GM10266 (cell line): ENCODE data around the gene BIRC7.

Experiments used
- DNase-seq: peaks from one replicate; pipeline ENCODE4 v3.0.0; 2012; ENCODE audit errors: extremely low spot score
- TF ChIP-seq, protein P1 (sequence below): IDR thresholded peaks from 2 replicates; pipeline ENCODE4 v1.5.1; 2012; ENCODE audit warnings: mild to moderate bottlenecking, low read depth; ENCODE audit not compliant: control insufficient read depth, insufficient read depth; ENCODE audit errors: missing control alignments

The BIRC7 gene

DNA sequence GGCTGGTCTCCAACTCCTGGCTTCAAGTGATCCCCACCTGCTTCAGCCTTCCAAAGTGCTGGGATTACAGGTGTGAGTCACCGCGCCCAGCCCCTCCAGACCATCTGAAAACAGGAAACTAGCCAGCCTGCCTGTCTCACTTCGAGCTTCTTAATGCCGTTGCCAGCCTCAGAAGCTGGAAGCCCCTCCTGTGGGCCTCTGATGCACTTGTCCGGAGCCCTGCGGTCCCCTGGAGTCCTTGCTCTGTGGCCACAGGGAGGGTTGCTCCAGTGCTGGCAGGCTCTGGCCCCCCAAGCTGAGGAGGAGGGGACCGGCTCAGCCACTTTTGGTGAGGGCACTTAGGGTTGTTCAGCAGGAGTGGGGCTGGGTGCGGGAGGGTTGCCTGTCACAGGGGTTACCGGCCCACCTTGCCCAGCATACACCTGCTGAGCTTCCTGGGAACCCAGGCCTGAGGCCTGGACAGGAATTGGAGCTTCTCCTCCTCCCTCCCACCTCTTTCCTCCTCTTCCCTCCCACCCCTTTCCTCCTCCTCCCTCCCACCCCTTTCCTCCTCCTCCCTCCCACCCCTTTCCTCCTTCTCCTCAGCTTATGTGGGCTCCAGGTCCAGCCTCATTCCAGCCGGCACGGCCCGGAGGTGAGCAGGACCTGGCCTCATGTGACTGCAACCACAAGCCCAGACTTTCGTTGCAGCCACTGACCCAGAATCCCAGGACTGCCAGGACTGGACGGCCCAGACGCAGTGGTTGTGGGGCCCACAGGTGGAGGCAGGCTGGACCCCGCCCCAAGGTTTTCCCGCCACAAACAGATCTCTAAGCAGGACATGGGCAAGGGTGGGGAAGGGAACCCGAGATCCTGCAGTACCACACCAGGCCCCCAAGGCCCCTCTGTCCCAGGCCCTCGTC, 9.4 kb upstream of the BIRC7 start:
- TF ChIP-seq, protein P1, sequence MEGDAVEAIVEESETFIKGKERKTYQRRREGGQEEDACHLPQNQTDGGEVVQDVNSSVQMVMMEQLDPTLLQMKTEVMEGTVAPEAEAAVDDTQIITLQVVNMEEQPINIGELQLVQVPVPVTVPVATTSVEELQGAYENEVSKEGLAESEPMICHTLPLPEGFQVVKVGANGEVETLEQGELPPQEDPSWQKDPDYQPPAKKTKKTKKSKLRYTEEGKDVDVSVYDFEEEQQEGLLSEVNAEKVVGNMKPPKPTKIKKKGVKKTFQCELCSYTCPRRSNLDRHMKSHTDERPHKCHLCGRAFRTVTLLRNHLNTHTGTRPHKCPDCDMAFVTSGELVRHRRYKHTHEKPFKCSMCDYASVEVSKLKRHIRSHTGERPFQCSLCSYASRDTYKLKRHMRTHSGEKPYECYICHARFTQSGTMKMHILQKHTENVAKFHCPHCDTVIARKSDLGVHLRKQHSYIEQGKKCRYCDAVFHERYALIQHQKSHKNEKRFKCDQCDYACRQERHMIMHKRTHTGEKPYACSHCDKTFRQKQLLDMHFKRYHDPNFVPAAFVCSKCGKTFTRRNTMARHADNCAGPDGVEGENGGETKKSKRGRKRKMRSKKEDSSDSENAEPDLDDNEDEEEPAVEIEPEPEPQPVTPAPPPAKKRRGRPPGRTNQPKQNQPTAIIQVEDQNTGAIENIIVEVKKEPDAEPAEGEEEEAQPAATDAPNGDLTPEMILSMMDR, result no peak
- DNase-seq, result no peak

DNA sequence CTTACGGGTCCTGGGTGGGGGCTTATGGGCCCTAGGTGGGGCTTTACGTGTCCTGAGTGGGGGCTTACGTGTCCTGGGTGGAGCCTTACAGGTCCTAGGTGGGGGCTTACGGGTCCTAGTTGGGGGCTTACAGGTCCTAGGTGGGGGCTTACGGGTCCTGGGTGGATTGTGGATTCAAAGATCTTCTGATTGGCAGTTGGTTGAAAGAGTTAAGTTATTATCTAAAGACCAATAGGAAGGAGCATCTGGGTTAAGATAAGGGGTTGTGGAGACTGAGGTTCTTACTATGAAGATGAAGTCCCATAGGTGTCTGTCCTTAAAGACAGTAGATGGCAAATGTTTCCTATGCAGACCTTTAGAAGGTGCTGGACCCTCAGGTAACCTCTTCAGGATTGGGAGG, 8.4 kb upstream of the BIRC7 start:
- TF ChIP-seq, protein P1, result no peak
- DNase-seq, result no peak

DNA sequence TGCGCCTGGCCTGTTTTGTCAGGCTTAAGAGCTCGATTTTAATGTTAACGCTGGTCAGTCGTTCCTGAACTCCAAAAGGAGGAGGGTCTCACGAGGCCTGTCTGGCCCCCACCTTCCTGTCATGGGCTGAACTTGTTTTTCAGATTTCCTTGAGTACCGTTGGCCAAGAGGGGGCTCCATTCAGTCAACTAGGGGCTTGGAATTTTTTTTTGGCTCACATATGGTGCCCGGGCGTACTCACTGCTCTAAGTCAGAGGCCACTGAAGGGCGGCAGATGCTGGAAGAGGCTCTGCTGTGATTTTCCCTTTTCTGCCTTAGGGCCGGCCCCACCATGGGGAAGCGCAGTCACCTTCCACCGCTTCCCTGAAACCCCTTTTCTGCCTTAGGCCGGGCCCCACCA, 6.9 kb upstream of the BIRC7 start:
- no peak for DNase-seq
- TF ChIP-seq, protein P1, result no peak

DNA sequence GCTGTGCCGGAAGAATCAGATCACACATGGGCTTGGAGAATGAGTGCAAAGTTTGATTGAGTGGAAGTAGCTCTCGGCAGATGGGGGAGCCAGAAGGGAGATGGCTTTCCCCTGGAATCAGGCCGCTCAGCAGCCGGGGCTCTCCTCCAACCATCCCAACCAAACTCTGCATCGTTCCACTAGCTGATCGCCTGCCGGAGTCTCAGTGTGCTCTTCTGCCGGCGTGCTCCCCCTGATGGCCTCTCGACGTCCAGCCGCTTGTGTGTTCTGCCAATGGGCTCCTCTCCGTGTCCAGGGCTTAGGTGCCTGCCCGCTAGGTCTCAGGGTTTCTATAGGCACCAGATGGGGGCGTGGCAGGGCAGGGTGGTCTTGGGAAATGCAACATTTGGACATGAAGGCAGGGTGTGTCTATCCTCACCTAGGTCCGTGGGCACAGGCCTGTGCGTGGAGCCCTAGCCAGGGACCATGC, 4.9 kb upstream of the BIRC7 start:
- DNase-seq, result no peak
- TF ChIP-seq, protein P1, result peak; percentile 56

DNA sequence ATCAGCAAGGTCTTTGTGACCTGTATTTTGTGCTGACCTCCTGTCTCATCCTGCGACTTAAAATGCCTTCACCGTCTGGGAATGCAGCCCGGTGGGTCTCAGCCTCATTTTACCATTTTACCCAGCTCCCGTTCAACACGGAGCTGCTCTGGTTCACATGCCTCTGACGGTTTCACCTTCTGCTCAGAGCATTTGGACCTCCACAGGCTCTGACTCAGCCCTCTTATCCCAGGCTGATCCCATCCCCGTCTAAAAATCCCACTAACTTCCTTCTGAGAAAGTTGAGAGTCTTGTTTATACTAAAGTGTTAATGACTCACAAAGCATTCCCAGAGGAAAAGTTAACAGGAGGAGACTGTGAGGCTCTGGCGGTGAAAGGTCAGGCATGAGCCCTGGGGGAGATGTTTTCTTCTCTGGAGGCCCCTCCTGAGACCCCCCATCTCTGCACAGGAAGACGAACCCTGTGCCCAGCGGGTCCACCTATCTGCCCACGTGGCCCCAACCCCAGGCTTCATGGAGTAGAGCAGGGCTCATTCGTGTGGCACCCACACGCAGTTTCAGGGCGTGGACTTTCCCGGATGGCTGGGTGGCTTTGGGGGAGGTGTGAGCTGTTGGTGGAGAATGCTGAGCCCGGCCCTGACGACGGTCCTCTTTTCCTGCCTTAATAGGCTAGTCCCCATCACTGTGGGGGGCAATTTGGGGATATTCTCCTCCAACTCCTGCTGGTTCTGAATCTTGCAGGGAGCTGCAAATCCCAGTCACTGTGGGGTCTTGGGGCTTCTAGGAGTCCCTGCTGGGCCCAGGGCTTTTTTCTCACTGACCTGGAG, 3.3 kb upstream of the BIRC7 start:
- DNase-seq, result no peak

DNA sequence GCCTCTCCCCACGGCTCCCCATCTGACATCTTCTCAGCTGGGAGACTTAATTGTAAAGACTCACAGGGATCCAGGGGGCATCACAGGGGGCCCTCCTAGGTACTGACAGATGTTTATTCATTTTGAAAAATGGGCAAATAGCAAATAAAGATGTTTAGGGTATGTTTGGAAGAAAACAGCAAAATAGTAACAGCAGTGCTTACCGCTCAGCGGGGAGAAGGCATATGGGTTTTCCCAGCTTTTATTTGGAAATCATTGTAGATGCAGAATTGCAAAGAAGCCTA, 2.7 kb upstream of the BIRC7 start:
- TF ChIP-seq, protein P1, result no peak
- DNase-seq, result no peak

More for the DNA sequence above, 3.3 kb upstream of the BIRC7 start:
- TF ChIP-seq, protein P1, result no peak
